Stimulated activated CD8-positive, alpha-beta memory T cell treated with anti-CD3 and anti-CD28 coated beads, Interleukin-7, amount 100 ng/mL, for 4 hours (primary cell): ENCODE measurements around the gene KHDC4.
"Not testable (repeated sequence)": the region's sequence is repeated elsewhere in the genome, so short reads cannot be mapped to it uniquely, and the experiment has no call there.

Experiments
- DNase-seq, 2 donors: peaks; one replicate each; pipeline ENCODE4 v3.0.0-alpha.2; 2020; ENCODE audit warnings: low read depth in 2 of 2

The KHDC4 gene

GRCh38 chr1:155940993-155941844 is 7.0 kb upstream of the KHDC4 start, which contains the start of gene RXFP4:
Gene RXFP4 (plus strand): TSS chr1:155941638. CDS start chr1:155941710, 72 bp downstream.
- DNase-seq, result no peak

- no peak for DNase-seq
Measured at GRCh38 chr1:155940482-155940992, 6.3 kb upstream of the KHDC4 start.

GRCh38 chr1:155938220-155938627 is 4.0 kb upstream of the KHDC4 start:
- DNase-seq, result no peak

- DNase-seq, result no peak
Measured at GRCh38 chr1:155934936-155935590, 850 bp upstream of the KHDC4 start.

GRCh38 chr1:155933591-155934096 is 569 bp downstream of the KHDC4 start:
- no peak for DNase-seq

GRCh38 chr1:155932487-155932886 is 1.7 kb downstream of the KHDC4 start:
- DNase-seq, result no peak

GRCh38 chr1:155932081-155932480 is 2.1 kb downstream of the KHDC4 start:
- DNase-seq, result no peak

GRCh38 chr1:155931332-155932038 is 2.7 kb downstream of the KHDC4 start:
- DNase-seq, result no peak

- DNase-seq, result not testable (repeated sequence)
Measured at GRCh38 chr1:155930725-155931124, 3.5 kb downstream of the KHDC4 start.

- DNase-seq, result no peak
Measured at GRCh38 chr1:155929057-155929456, 5.2 kb downstream of the KHDC4 start.

GRCh38 chr1:155925506-155925905 is 8.7 kb downstream of the KHDC4 start:
- DNase-seq, result no peak

GRCh38 chr1:155920717-155921116 is 13.5 kb downstream of the KHDC4 start:
- DNase-seq, result no peak

- DNase-seq, result no peak
Measured at GRCh38 chr1:155919801-155920200, 14.4 kb downstream of the KHDC4 start.

- DNase-seq, result no peak
Measured at GRCh38 chr1:155918660-155919059, 15.6 kb downstream of the KHDC4 start.

- no peak for DNase-seq
Measured at GRCh38 chr1:155913969-155914757, 20.1 kb downstream of the KHDC4 start.

- no peak for DNase-seq
Measured at GRCh38 chr1:155912056-155912536, 22.1 kb downstream of the KHDC4 start.

GRCh38 chr1:155911156-155912055 is 22.8 kb downstream of the KHDC4 start, which contains the start of gene RIT1:
Gene RIT1 (minus strand): TSS chr1:155911349. CDS start chr1:155910761, 588 bp downstream.
- peak; percentile 68 to 78 for DNase-seq

GRCh38 chr1:155910621-155911121 is 23.5 kb downstream of the KHDC4 start:
- DNase-seq, result no peak

- no peak for DNase-seq
Measured at GRCh38 chr1:155909894-155910293, 24.3 kb downstream of the KHDC4 start.

- DNase-seq, result no peak
Measured at GRCh38 chr1:155904261-155904660, 30.0 kb downstream of the KHDC4 start.
